ENCODE data around the gene KRT83.

- no peak for TF ChIP-seq CTCF (IDR thresholded peaks at IDR 0.05)
- no peak for TF ChIP-seq POLR2A (IDR thresholded peaks at IDR 0.05)
These were observed 35.8 kb upstream of the KRT83 start for GRCh38 chr12:52356762-52357580.

Measured in uterus (tissue), 2 donors.